Fibroblast of lung (primary cell): ENCODE data around the gene LFNG. TPM values are rescaled to one million over a fixed set of nuclear protein-coding genes. Genes with fewer than 3 reads are reported as not detected.

Experiments used
- DNase-seq, 2 donors: peaks; one replicate each; pipeline versions ENCODE4 v3.0.0 to v3.0.0-alpha.2; 2010; ENCODE audit warnings: low read depth in 2 of 2
- H2AFZ ChIP-seq: 2 replicates; pipeline ENCODE4 v1.5.1; 2012; ENCODE audit warnings: low read length, control low read depth, inconsistent platforms
- H3K27ac ChIP-seq: 2 replicates; pipeline ENCODE4 v1.5.1; 2011; ENCODE audit warnings: low read length, control low read depth; ENCODE audit not compliant: insufficient read depth
- H3K27me3 ChIP-seq: 2 replicates; pipeline ENCODE4 v1.5.1; 2011; ENCODE audit warnings: mild to moderate bottlenecking, low read length; ENCODE audit not compliant: control insufficient read depth, insufficient read depth
- H3K36me3 ChIP-seq: 2 replicates; pipeline ENCODE4 v1.5.1; 2011; ENCODE audit warnings: low read length; ENCODE audit not compliant: control insufficient read depth, insufficient read depth
- H3K4me1 ChIP-seq: 2 replicates; pipeline ENCODE4 v1.5.1; 2011; ENCODE audit warnings: low read length; ENCODE audit not compliant: control insufficient read depth, insufficient read depth; ENCODE audit errors: extremely low read depth
- H3K4me2 ChIP-seq: 2 replicates; pipeline ENCODE4 v1.5.1; 2011; ENCODE audit warnings: low read length, control low read depth; ENCODE audit not compliant: insufficient read depth; ENCODE audit errors: extremely low read depth
- H3K4me3 ChIP-seq, 4 experiments: fragments of 200-600 bp in 1 of 4; sonication (generic) in 1 of 4; replicated peaks in 1 of 4; 2 replicates each; pipeline ENCODE4 v1.5.1; 2011 to 2016; ENCODE audit warnings: low read length in 4 of 4, low read depth in 3 of 4, mild to moderate bottlenecking in 3 of 4, control low read depth in 2 of 4, inconsistent platforms in 1 of 4, mixed read lengths in 1 of 4; ENCODE audit not compliant: insufficient read depth in 1 of 4; ENCODE audit errors: control extremely low read depth in 1 of 4
- H3K79me2 ChIP-seq: 2 replicates; pipeline ENCODE4 v1.5.1; 2012; ENCODE audit warnings: mild to moderate bottlenecking, low read length, inconsistent platforms; ENCODE audit not compliant: control insufficient read depth, insufficient read depth
- H3K9ac ChIP-seq: 2 replicates; pipeline ENCODE4 v1.5.1; 2011; ENCODE audit warnings: mild to moderate bottlenecking, low read length, control low read depth; ENCODE audit not compliant: insufficient read depth
- H3K9me3 ChIP-seq: 2 replicates; pipeline ENCODE4 v1.5.1; 2012; ENCODE audit warnings: low read depth, low read length; ENCODE audit not compliant: control insufficient read depth, insufficient read depth
- H4K20me1 ChIP-seq: 2 replicates; pipeline ENCODE4 v1.5.1; 2011; ENCODE audit warnings: low read length; ENCODE audit not compliant: control insufficient read depth, insufficient read depth; ENCODE audit errors: extremely low read depth
- EZH2 ChIP-seq: IDR thresholded peaks from 2 replicates; pipeline ENCODE4 v1.5.1; 2012; ENCODE audit warnings: low read length, control low read depth, mild to moderate bottlenecking; ENCODE audit errors: missing control alignments
- polyA minus RNA-seq: library from RNA; depleted of rRNA, polyadenylated mRNA; stranded (reverse); fragments of >200 nt; gene quantifications from 2 replicates; pipeline ENCODE4 v1.2.3, GENCODE V29; 2011; ENCODE audit warnings: low replicate concordance
- polyA plus RNA-seq, 2 donors: library from polyadenylated mRNA; depleted of rRNA in 1 of 2; stranded (reverse) in 1 of 2; unstranded in 1 of 2; fragments of >200 nt; gene quantifications; 2 replicates each; pipeline ENCODE4 v1.2.1, GENCODE V29; 2011 to 2012; ENCODE audit warnings: missing spikeins in 1 of 2
- total RNA-seq: library from RNA; depleted of rRNA; stranded (reverse); fragments of >200 nt; gene quantifications from 2 replicates; pipeline ENCODE4 v1.2.1, GENCODE V29; 2014
- TF ChIP-seq, protein P1 (sequence below), 2 donors: IDR thresholded peaks in 1 of 2; conservative IDR thresholded peaks in 1 of 2; 1 replicate in 1 of 2; 2 replicates in 1 of 2; pipeline ENCODE4 v1.5.1; 2011 to 2012; ENCODE audit warnings: low read length in 2 of 2, control low read depth in 1 of 2, inconsistent platforms in 1 of 2, low read depth in 1 of 2, mild to moderate bottlenecking in 1 of 2

Gene LFNG, protein sequence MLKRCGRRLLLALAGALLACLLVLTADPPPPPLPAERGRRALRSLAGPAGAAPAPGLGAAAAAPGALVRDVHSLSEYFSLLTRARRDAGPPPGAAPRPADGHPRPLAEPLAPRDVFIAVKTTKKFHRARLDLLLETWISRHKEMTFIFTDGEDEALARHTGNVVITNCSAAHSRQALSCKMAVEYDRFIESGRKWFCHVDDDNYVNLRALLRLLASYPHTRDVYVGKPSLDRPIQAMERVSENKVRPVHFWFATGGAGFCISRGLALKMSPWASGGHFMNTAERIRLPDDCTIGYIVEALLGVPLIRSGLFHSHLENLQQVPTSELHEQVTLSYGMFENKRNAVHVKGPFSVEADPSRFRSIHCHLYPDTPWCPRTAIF
- total RNA-seq (0.33 and 0.77 TPM in 2 replicates), polyA plus RNA-seq (1.2 and 3.5 TPM in 2 replicates), polyA minus RNA-seq (0.93 and 5.2 TPM in 2 replicates)
- polyA plus RNA-seq (2012) = 1.7 and 4.5 TPM in 2 replicates

DNA sequence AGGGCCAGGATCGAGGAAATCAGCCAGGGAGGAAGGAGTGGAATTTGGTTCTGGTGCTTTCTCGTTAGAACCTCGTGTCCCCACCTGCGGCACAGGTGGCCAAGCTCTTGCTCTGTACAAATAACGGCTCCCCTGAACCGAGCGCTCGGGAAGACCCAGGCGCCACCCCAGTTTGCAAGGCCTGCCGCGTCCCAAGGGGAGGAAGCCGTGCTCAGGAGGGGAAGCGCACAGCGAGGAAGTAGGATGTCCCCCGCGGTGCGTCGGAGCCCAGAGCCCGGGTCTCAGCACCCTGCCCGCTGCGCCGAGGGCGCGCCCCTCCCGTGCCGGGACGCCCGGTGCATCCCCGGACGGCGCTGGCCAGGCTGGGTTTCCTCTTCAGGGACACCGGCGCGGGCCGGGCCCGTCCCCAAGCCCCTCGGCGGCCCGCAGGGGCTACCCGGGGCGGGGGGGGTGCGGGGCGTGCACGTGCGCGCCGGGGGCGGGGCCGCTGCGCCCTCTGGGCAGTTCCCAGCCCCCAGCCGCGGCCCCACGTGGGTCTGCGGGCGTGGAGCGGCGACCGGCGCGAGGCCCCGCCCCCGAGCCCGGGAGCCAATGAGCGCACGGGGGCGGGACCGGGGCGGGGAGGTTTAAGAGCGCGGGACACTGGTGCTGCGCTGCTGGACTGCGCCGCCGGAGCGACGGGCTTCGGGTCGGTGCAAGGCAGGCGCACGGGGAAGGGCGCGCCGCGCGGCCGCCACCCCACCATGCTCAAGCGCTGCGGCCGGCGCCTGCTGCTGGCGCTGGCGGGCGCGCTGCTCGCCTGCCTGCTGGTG is at the start of gene LFNG:
TSS of gene LFNG (plus strand) at position 656 of the 812 bp plus-strand sequence. CDS start at position 744, 88 bp downstream.
- H3K4me2 ChIP-seq = peak within 1 kb of the TSS; percentile 81
- H3K4me1 ChIP-seq = peaks cover 31% of the 10 kb centered on the region
- no peaks in the 10 kb centered on the region for H4K20me1 ChIP-seq
- H3K4me3 ChIP-seq = peak within 1 kb of the TSS; percentile 6 to 52 (median 34)
- H3K9ac ChIP-seq = no peak within 1 kb of the TSS
- no peaks in the 10 kb centered on the region for H3K27me3 ChIP-seq
- no peaks in the 10 kb centered on the region for H3K36me3 ChIP-seq
- TF ChIP-seq, protein P1, sequence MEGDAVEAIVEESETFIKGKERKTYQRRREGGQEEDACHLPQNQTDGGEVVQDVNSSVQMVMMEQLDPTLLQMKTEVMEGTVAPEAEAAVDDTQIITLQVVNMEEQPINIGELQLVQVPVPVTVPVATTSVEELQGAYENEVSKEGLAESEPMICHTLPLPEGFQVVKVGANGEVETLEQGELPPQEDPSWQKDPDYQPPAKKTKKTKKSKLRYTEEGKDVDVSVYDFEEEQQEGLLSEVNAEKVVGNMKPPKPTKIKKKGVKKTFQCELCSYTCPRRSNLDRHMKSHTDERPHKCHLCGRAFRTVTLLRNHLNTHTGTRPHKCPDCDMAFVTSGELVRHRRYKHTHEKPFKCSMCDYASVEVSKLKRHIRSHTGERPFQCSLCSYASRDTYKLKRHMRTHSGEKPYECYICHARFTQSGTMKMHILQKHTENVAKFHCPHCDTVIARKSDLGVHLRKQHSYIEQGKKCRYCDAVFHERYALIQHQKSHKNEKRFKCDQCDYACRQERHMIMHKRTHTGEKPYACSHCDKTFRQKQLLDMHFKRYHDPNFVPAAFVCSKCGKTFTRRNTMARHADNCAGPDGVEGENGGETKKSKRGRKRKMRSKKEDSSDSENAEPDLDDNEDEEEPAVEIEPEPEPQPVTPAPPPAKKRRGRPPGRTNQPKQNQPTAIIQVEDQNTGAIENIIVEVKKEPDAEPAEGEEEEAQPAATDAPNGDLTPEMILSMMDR (conservative IDR thresholded peaks at IDR 0.05 in 1 of 2, IDR thresholded peaks at IDR 0.05 in 1 of 2; ENCODE audit: low read depth in 1 of 2, low read length in 2 of 2) = no peak
- TF ChIP-seq EZH2 = no peak
- DNase-seq = peak; percentile 86 to 91
- H3K79me2 ChIP-seq = no peaks in the 10 kb centered on the region
- no peak within 1 kb of the TSS for H3K27ac ChIP-seq
- H3K9me3 ChIP-seq = no peaks in the 10 kb centered on the region
- H2AFZ ChIP-seq = no peak within 1 kb of the TSS

DNA sequence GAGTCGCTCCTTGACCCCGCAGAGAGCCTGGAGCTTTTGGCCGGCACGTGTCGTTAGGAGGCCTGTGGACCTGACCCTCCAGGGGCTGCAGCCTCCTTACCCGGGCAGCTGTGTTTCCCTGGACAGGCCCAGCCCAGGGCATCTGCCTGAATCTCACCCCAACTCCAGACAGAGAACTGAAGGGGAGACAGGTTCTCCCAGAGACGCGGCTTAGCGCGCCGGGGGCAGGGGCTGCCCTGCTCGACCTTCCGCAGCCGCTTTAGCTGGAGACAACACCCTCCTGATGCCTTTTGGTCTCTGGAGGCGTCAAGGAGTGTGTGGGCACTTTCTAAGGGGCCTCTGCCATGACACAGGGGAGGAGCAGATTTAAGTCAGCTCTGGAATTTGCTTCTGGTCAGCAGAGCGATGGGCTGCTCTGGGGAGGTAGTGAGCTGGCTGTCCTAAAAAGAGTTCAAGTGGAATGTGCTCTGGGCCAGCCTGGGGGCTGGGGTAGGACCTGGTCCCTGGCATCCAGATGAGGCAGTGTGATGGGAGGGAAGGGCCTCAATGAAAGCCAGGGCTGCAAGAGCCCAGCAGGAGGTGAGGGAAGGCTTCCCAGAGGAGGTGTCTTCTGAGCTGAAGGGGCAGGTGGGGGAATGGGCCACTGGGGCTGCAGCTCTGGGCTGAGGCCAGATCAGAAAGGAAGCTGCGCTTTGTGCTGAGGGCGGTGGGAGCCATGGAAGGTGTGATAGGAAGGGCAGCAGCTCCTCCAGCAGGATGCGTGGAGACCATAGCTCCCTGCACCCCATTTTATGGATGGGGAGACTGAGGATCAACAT is 49.2 kb upstream of the LFNG start:
- no peaks in the 10 kb centered on the region for H3K79me2 ChIP-seq
- H3K27me3 ChIP-seq = no peaks in the 10 kb centered on the region
- no peak for DNase-seq
- H3K27ac ChIP-seq = no peak overlapping the region
- no peaks in the 10 kb centered on the region for H3K9me3 ChIP-seq
- peaks cover 6% of the 10 kb centered on the region for H3K4me1 ChIP-seq
- H4K20me1 ChIP-seq = no peaks in the 10 kb centered on the region
- no peak overlapping the region for H3K4me2 ChIP-seq
- no peak overlapping the region for H2AFZ ChIP-seq
- H3K4me3 ChIP-seq = no peak overlapping the region
- H3K36me3 ChIP-seq = no peaks in the 10 kb centered on the region
- TF ChIP-seq, protein P1 (conservative IDR thresholded peaks at IDR 0.05 in 1 of 2, IDR thresholded peaks at IDR 0.05 in 1 of 2; ENCODE audit: low read depth in 1 of 2, low read length in 2 of 2) = no peak
- no peak for TF ChIP-seq EZH2
- H3K9ac ChIP-seq = no peak overlapping the region
